WERI-Rb-1 (cell line): ENCODE measurements around the gene C12orf43.
"Not testable (repeated sequence)": the region's sequence is repeated elsewhere in the genome, so short reads cannot be mapped to it uniquely, and the experiment has no call there.

ENCODE experiments used
- DNase-seq: peaks from one replicate; pipeline ENCODE4 v3.0.0-alpha.2; 2020
- H3K27ac ChIP-seq: fragments of 250-450 bp; sonication (Bioruptor Pico); 2 replicates; pipeline ENCODE4 v1.5.1; 2020; ENCODE audit warnings: mild to moderate bottlenecking, moderate library complexity
- H3K27me3 ChIP-seq: fragments of 250-450 bp; sonication (Bioruptor Pico); 2 replicates; pipeline ENCODE4 v1.5.1; 2021; ENCODE audit warnings: mild to moderate bottlenecking, low read depth, moderate library complexity; ENCODE audit not compliant: insufficient read depth, severe bottlenecking
- H3K36me3 ChIP-seq: fragments of 250-450 bp; sonication (Bioruptor Pico); 2 replicates; pipeline ENCODE4 v1.5.1; 2020; ENCODE audit warnings: mild to moderate bottlenecking, moderate library complexity
- H3K4me3 ChIP-seq: 2 replicates; pipeline ENCODE4 v1.5.1; 2011; ENCODE audit warnings: low read depth, mild to moderate bottlenecking, control low read depth, low read length
- H3K9me3 ChIP-seq: fragments of 250-450 bp; sonication (Bioruptor Pico); 2 replicates; pipeline ENCODE4 v1.5.1; 2021; ENCODE audit warnings: mild to moderate bottlenecking, moderate library complexity; ENCODE audit not compliant: severe bottlenecking
- TF ChIP-seq, protein P1 (sequence below): IDR thresholded peaks from 2 replicates; pipeline ENCODE4 v1.5.1; 2011; ENCODE audit warnings: low read depth, mild to moderate bottlenecking, control low read depth, inconsistent platforms, low read length

C12orf43 gene

DNA sequence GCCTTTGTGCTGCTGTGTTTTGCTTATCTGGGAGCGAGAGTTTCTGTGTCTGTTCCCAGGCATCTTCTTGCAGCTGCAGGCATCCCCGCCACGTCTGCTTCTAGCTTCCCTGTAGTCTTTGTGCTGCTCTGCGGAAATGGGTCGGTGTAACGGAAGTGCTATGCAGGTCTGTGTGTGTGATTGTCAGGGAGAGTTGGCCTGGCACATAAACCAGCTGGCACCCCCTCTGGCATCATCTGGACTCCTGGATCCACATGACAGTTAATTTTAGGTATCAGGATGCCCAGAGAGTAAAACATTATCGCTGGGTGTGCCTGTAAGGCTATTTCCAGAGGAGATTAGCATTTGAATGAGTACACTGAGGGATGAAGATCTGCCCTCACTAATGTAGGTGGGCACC is 32.2 kb upstream of the C12orf43 start:
- no peak for DNase-seq
- TF ChIP-seq, protein P1, sequence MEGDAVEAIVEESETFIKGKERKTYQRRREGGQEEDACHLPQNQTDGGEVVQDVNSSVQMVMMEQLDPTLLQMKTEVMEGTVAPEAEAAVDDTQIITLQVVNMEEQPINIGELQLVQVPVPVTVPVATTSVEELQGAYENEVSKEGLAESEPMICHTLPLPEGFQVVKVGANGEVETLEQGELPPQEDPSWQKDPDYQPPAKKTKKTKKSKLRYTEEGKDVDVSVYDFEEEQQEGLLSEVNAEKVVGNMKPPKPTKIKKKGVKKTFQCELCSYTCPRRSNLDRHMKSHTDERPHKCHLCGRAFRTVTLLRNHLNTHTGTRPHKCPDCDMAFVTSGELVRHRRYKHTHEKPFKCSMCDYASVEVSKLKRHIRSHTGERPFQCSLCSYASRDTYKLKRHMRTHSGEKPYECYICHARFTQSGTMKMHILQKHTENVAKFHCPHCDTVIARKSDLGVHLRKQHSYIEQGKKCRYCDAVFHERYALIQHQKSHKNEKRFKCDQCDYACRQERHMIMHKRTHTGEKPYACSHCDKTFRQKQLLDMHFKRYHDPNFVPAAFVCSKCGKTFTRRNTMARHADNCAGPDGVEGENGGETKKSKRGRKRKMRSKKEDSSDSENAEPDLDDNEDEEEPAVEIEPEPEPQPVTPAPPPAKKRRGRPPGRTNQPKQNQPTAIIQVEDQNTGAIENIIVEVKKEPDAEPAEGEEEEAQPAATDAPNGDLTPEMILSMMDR: no peak
- H3K9me3 ChIP-seq: no peaks in the 10 kb centered on the region

DNA sequence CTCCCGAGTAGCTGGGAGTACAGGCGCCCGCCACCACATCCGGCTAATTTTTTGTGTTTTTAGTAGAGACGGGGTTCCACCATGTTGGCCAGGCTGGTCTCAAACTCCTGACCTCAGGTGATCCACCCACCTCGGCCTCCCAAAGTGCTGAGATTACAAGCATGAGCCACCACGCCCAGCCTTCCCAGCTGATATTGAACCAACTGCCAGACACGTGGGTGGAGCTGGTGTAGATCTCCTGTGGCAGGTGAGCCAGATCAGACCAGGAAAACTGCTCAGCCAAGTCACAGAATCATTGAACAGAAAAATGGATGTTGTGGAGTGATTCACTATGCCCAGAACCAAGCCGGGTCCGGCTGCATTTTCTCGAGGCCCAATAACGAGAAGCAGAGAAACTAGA is 31.1 kb upstream of the C12orf43 start:
- H3K4me3 ChIP-seq, H3K9me3 ChIP-seq, H3K27ac ChIP-seq, H3K36me3 ChIP-seq, DNase-seq: not testable (repeated sequence)
- H3K27me3 ChIP-seq: peaks cover 23% of the 10 kb centered on the region

More for the DNA sequence above, 32.2 kb upstream of the C12orf43 start:
- Histone ChIP-seq H3K27me3 (peaks cover 21% of the 10 kb centered on the region), H3K36me3 (no peaks in the 10 kb centered on the region), H3K4me3 (no peak overlapping the region), H3K27ac (no peak overlapping the region)

GRCh38 chr12:121043067-121043466 is 26.8 kb upstream of the C12orf43 start:
- no peak overlapping the region for H3K27ac ChIP-seq
- H3K27me3 ChIP-seq: peaks cover 40% of the 10 kb centered on the region
- TF ChIP-seq, protein P1: no peak
- H3K4me3 ChIP-seq: no peak overlapping the region
- DNase-seq: no peak
- H3K36me3 ChIP-seq: no peaks in the 10 kb centered on the region
- H3K9me3 ChIP-seq: no peaks in the 10 kb centered on the region

GRCh38 chr12:121038861-121039668 is 22.8 kb upstream of the C12orf43 start, which contains the start of gene OASL:
OASL (minus strand) TSS chr12:121039246; CDS start chr12:121038971, 275 bp downstream.
- TF ChIP-seq, protein P1: no peak
- H3K4me3 ChIP-seq: no peak within 1 kb of the TSS
- no peak for DNase-seq
- no peak within 1 kb of the TSS for H3K27ac ChIP-seq
- no peaks in the 10 kb centered on the region for H3K9me3 ChIP-seq
- no peaks in the 10 kb centered on the region for H3K36me3 ChIP-seq
- peaks cover 43% of the 10 kb centered on the region for H3K27me3 ChIP-seq

- Histone ChIP-seq H3K27ac (no peak overlapping the region), H3K9me3 (no peaks in the 10 kb centered on the region), H3K27me3 (peaks cover 34% of the 10 kb centered on the region), H3K36me3 (no peaks in the 10 kb centered on the region), H3K4me3 (no peak overlapping the region)
- TF ChIP-seq, protein P1: no peak
- DNase-seq: no peak
Measured at GRCh38 chr12:121036810-121037326, 20.6 kb upstream of the C12orf43 start.

DNA sequence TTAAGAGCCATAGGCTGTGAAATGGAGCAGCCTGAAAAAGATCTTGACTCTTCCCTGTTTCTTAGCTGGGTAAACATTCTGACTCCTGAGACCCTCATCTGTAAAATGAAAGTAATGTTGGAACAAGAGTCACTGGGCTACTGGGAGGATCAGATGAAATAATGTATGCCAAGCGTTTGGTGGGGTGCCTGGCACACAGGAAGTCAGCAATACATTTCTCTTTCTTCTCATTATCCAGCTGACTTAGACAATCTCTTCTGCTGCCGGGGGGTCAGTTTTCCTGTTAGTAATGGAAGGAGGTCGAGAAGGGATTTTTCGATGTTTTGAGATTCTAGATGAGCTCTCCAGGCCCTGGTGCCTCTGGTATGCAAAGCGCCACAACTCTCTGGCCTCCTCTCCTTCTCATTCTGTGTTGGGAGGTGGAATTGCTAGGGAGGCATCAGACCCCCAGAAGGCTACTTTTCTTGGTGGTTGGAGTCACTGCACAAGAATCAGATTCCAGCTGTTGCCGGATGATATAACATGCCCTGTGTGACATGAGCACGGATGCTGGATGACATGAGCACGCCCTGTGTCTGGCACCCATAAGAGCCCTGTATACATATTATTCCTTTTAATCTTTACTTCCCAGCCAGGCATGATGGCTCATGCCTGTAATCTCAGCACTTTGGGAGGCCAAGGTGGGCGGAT is 18.5 kb upstream of the C12orf43 start:
- no peak overlapping the region for H3K27ac ChIP-seq
- DNase-seq: no peak

More for the DNA sequence above, 18.5 kb upstream of the C12orf43 start:
- no peaks in the 10 kb centered on the region for H3K36me3 ChIP-seq
- H3K9me3 ChIP-seq: no peaks in the 10 kb centered on the region
- no peak overlapping the region for H3K4me3 ChIP-seq
- TF ChIP-seq, protein P1: no peak
- H3K27me3 ChIP-seq: peaks cover 20% of the 10 kb centered on the region
